NCI-H2196 treated with DMSO at 0.1 percent for 48 hours (cell line): ENCODE measurements around the gene LGMN.

ENCODE experiments used
- DNase-seq: peaks from one replicate; lab custom pipeline; 2025; ENCODE audit not compliant: unreplicated experiment; lab: John Stamatoyannopoulos, UW

Gene LGMN

DNA sequence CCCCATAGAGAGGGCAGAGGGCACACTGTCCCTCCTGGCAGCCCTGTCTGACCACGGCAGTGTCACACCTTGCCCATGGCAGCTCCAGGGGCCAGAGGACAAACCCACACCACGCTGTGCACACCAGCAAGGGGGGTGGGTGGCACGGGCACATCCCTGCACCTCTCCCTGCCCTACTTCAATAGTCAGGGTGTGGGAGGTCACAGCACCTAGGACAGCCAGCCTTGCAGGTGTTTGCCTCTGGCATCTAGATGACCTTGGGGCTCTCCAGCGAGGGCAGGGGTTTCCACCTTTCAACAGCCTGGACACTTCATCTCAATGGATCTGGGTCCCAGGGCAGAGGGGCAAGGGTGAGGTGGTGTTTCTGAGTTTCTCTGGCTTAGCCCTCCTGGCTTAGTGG, 69.2 kb downstream of the LGMN start:
- DNase-seq, result no peak

DNA sequence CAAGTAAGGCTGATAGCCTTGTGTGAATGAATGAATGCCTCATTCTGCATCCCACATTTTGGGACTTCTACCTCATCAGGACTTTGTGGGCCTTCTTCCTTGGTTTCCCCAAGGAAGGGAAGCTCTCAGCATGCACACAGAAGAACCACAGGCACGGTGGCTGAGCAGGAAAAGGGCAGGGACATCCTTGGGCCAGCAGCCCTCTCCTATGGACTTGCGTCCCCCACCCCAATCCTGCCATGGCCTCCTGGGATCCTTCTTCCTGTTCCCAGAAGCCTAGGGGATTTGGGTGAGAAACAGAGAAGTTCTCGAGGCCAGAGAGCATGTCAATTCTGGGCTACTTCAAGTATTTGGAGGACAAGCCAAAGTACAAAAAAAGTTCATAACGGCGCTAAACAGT, 69.7 kb downstream of the LGMN start:
- no peak for DNase-seq

DNA sequence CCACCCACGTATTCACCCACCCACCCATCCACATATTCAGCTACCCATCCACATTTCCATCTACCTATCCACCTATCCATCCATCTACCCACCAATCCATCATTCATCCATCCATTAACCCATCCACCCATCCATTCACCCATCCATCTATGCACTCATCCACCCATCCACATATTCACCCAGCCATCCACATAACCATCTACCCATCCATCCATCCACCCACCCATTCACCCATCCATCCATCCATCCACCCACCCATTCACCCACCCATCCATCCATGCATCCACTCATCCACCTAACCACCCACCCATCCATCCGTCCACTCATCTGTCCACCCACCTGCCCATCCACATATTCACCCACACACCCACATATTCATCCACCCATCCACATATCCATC, 70.5 kb downstream of the LGMN start:
- DNase-seq, result no peak

DNA sequence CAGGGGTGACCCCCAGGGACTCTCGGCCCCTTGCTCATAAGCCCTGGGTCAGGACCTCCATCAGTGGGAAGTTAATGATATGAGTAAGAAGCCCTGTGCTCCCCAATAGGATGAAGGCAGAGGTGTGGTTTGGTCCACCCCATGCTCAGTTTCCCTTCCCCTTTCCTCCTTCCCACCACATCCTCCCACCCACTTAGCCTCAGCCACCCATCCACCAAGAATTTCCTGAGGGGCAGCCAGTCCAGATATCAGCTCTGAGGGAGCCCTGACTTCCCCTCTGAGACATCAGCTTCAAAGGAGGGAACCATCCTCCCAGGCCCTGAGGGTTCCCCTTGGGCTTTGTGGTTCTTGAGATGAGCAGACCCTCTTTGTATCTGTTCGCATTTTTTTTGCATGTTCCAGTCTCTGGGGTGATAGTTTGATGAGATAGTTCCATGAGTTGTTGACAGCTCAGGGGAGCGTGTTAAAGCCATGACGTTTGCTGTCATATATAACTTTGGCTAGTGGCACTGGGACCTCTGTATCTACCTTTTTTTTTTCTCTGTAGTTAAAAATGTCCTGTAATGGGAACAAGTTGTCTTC, 71.2 kb downstream of the LGMN start:
- DNase-seq, result no peak

DNA sequence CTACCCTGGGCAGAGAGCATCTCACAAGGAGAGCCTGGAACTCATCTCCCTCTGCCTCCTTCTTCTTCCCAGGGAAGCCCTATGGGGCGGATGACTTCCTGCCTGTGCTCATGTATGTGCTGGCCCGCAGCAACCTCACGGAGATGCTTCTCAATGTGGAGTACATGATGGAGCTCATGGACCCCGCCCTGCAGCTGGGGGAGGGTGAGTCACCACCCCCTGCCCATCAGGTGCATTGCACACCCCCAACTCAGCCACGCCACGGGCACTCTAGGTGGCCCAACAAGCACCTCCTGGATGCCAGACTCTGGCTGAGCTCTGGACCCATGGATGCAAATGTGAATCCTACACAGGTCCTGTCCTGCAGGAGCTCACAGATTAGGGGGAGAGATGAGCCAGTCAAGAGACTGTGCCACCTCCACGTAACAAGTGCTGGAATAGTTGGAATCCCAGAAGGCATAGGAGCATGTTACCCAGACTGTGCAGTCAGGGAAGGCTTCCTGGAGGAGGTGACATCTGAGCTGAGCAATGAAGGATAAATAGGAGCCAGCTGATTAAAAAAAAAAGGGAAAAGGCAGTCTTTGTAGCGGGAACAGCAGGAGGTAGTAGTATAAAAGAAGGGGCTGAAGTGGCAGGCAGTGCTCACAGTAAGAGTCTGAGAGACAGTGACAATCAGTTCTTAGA, 71.9 kb downstream of the LGMN start:
- no peak for DNase-seq

DNA sequence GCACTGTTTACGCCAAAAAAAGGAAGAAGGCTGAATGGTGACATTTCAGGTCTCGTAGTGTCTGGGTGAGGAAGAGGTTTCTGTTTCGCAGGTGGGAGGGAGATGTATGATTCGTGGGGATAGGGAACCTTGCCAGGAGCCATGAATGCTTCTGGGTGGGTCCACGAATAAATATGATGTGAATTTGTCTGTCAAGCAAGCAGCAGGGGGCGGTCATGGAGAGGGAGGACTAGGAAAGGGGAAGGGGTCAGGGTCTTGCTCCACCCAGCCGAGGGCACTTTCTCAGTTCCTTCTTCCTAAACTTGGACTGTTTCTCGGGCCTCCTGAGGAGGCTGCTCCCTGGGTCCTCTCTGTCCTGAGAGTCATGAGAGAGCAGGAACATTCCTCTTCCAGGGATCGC, 72.5 kb downstream of the LGMN start:
- no peak for DNase-seq

DNA sequence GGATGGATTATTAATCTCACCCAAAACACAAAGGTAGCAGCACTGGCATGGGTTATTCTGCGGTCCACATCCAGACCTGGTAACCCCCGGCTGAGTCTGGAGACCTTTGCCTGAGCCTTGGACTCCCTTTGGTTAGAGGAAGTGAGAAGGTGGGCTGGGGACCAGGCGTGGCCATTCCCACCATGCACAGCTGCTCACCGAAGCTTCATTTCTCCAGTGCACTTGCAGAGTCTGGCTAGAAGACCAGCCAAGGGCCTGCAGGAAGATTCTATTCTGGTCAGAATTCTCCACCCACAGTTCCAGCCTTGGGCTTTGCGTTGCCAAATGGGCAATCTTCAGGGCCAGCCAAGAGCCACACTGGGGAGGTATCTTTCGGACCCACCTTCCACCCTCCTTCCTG, 73.0 kb downstream of the LGMN start:
- no peak for DNase-seq

DNA sequence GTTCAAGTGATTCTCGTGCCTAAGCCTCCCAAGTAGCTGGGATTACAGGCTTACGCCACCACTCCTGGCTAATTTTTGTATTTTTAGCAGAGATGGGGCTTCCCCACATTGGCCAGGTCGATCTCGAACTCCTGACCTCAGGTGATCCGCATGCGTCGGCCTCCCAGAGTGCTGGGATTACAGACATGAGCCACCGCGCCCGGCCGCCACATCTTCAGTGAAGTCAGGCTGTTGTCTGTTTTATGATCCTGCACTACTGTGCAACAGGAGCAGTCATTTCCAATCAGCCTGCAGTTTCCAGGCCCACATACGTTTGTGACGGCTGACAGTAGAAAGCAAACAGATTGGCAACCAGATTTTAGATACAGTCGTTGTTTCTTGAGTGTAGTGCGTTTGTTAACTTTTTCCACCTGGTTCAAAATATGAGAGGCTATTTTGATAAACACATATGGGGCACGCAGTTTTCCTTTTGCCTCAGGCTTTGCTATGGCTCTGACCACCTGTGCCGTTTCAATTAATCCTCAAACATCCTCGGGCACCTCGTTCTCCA, 74.8 kb downstream of the LGMN start:
- no peak for DNase-seq

DNA sequence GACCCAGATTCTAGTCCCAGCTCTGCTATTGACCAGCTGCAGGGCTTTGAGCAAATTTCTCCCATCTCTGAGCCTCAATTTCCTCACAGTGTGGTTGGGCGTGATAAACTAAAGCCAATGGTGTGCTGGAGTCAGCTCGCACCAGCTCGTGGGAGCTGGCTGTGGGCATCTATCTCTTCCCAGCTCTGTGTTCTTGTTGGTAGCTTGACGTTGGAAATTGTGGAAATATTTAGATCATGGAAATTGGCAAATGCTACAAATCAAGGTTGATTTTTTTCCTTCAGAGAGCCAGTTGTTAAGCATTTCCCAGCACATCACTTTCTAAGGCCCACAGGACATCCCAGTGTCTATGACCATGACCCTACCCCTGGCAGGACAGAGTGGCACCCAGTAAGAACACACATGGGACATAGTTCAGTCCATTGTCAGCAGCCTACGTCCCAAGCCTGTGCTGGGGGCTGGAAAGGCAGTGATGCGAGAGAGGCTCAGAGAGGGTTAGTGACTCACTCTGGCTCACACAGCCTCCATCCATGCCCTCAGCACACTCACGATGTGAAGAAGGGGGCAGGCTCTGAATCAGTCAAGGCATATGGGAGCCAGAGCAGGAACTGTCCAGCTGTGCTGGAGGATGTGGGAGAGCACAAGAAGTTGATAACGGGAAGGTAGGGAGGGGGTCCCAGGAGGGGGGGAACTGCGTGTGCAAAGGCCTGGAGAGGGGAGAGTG, 77.6 kb downstream of the LGMN start:
- DNase-seq, result no peak

DNA sequence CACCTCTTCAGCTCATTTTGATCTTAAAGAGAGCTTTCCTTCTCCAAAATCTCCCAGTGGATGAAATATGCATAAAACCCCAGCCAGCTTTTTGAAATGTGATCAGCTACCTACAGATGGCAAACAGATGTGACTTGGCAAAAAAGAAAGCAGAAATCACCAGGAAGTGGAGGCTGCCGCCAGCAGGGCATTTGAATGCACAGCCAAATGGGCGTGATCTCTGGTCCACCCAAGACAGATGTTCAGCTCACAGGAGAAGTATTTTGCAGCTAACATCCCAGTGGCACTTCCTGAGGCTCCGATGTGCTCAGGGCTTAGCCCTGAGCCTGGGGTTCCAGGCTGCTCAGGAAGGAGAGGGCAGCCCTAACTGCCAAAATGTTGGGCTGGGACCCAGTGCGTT, 78.3 kb downstream of the LGMN start:
- DNase-seq, result no peak

DNA sequence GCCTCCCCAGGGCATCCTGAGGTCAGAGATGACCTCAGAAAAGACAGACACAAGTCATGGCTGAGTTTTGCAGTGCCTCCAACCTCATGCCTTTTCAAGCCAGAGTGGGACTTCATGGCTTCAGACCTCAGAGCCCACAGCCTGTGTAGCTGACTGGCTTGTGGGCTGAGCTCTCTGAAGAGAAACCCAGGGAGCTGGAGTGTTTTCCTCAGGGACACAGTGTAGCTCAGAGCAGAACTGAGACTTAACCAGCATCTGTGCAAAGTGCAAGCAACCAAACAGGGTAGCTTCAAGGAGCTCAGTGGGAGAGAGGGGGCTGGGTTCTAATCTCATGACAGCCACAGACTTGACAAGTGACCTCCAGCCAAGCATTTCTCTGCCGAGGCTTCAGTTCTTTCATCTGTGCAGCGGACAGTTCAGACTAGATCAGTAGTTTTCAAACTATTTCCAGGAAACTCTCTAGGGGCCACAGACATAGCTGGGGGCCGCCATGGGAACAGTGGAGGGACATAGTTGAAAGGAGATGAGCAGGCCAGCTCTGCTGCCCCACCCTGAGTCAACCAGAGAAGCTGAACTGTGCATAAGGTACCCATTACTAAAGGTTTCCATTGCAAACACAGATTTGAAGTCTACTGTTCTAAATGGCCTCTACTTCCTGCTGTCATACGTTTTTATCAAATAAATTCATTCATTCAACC, 80.0 kb downstream of the LGMN start:
- DNase-seq, result no peak

DNA sequence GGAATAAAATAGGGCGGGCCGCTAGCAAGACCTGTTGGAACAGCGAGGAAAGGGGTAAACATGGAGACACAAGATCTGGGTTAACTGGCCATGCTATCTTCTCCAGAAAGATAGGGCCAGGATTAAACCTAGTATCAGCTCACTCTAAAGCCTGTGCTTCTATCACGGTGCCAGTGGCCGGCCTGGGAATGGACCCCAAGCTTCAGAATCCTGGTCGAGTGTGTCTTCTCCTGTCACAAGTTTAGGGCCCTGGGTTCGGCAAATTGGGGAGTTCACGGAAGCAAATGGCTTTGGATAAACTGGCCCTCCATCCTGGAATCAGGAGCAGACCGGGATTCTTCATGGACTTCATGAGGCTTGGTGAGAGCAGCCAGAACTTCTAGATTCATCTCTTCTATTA, 82.2 kb downstream of the LGMN start:
- no peak for DNase-seq

DNA sequence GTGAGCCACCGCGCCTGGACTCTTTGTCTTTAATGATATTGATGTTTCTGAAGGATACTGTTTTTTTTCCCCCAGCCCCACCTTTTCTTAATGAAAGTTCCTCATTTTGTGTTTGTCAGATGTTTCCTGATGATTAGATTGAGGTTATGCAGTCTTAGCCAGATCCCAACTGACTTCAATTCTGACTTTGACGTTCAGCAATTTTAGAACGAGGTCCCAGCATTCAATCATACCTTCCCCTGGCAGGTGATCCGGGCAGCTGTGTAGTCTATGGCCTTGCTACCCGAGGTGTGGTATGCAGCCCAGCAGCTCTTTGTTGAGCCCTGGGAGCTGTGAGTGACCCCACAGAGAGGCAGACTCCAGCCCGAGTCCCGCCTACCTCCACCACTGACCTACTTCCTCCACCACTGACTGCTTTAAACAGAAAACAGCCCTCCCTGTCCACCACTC, 82.7 kb downstream of the LGMN start:
- DNase-seq, result no peak

DNA sequence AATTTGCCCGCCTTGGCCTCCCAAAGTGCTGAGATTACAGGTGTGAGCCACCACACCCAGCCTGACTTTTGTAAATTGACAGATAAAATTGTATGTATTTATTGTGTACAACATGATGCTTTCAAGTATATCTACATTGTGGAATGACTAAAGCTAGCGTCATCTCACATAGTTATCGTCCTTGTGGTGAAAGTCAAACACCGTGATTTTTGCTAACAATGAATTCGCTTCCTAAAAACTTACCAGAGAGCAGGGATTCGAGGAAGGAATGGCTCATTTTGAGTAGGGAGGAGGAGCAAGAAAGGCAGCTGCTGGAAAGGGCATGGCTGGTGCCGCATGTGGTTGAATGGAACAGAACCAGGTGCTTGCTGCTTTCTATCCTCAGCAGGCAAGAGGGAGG, 85.4 kb downstream of the LGMN start:
- no peak for DNase-seq

DNA sequence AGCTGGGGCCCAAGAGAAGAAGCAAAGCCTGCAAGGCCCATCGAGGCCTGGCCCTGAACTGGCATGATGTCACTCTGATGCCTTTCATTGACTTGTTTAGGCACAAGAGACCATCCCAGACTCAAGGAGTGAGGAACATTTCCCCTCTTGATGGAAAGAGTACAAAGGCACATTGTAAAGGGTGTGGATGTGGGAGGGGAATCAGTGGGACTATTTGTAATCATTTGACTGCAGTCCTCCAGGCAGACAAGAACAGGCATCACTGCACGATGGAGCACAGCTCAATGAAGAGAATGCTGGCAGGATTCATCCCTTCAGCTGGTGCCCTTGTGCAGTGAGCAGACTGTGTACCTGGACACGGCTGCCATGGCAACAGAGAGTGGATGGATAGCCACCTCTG, 87.9 kb downstream of the LGMN start:
- DNase-seq, result no peak

DNA sequence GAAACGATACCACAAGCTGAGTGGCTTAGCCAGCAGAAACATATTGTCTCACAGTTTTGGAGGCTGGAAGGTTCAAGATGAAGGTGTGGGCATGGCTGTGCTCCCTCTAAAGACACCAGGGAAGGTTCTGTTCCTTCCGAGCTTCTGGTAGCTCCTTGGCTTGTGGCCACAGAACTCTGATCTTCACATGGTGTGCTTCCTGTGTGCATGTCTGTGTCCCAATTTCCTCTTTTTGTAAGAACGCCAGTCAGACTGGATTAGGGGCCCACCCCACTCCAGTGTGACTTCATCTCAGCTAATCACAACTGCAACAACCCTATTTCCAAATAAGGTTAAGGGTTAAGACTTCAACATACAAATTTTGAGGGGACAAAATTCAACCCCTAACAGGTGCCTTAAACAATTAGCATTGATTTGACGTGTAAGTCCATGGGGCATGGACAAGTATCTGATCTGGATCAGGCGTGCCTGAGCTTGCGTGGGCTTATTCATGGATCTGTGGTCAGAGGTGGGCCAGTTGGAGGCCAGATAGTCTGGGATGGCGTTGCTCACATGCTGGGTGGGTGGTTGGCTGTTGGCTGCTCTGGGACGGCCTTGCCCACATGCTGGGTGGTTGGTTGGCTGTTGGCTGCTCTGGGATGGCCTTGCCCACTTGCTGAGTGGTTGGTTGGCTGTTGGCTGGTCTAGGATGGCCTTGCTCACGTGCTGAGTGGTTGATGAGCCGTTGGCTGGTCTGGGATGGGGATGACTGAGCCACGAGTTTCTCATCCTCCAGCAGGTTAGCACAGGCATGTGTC, 88.5 kb downstream of the LGMN start:
- no peak for DNase-seq

DNA sequence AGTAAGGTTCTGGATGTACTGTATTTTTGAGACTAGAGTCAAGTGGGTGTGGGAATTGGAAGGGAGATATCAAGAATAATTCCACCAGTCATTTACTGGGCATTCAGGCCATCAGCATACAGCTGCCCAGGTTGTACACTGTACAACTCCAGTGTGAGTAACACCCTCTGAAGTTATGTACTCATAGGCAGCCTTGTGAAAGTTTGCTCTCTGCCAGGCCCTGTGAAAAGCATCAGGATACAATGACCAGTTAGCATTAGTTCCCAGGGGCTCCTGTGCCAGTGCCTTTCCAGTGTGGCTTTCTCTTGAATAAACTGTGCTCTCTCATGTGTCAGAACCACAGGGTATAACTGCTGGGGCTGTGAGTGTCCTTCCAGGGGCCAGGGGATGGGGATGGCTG, 89.7 kb downstream of the LGMN start:
- no peak for DNase-seq

DNA sequence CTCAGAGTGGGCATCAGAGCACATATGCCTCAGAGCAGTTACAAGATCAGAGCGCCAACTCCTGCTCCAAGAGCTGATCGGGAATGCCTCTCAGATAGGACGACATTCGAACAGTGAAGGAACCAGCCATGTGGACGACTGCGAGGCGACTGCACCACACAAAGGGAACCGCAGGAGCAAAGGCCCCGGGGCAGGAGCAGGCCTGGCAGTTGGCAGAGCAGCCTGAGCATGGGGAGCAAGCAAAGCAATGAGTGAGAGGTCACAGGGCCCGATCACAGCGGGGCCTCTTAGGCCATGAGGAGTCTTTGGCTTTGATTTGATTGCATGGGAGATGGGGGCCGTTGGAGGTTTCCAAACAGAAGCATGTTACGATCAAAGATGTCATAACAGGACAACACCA, 90.3 kb downstream of the LGMN start:
- DNase-seq, result no peak

DNA sequence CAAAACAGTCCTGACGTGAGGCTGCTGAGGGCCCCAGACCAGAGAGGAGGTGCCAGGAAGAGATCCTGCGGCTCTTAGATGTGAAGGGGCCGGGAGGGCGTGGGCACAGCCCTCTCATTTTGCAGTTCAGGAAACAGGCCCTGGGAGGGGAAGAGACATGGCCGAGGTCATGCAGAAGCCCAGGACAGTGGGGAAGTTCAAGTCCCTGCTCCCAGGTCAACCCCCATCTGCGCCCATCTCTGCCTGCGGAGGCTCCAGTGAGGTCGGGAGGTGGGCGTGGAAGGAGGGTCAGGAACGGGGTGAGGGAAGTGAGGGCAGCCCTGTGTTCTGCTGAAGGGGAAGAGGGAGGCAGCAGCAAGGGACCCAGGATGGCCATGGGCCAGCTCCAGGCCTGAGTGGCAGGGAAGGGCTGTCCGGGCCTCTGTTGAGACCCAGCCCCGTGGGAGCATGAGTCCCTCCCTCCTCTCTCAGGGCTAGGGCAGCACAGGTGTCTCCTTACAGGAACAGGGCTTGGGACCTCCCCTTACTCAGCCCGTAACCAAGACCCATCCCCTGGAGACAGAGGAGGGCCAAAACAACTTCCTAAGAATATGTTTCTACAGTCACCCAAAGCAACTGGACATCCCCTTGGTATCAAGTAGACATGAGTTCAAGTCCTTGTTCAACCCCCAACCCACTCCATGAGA, 90.8 kb downstream of the LGMN start:
- DNase-seq, result no peak
